Chondrocyte (in vitro differentiated cells): ENCODE results near the gene CUL4A. TPM values are rescaled to one million over a fixed set of nuclear protein-coding genes. Genes with fewer than 3 reads are reported as not detected.

Experiments used
- DNase-seq: peaks from one replicate; pipeline ENCODE4 v3.0.0; 2021; ENCODE audit warnings: mixed read lengths, low spot score
- H3K27ac Mint-ChIP-seq: one replicate; pipeline ENCODE4 v1.8.0; 2021; ENCODE audit warnings: mild to moderate bottlenecking, moderate library complexity, mixed read lengths; ENCODE audit not compliant: unreplicated experiment
- H3K27me3 Mint-ChIP-seq: 2 replicates; pipeline ENCODE4 v1.8.0; 2021; ENCODE audit warnings: low read depth, mixed read lengths
- H3K36me3 Mint-ChIP-seq: 2 replicates; pipeline ENCODE4 v1.8.0; 2021; ENCODE audit warnings: low read depth, mixed read lengths
- H3K4me1 Mint-ChIP-seq: 2 replicates; pipeline ENCODE4 v1.8.0; 2021; ENCODE audit warnings: low read depth, mild to moderate bottlenecking, mixed read lengths
- H3K4me3 Mint-ChIP-seq: one replicate; pipeline ENCODE4 v1.8.0; 2021; ENCODE audit warnings: mild to moderate bottlenecking, moderate library complexity, mixed read lengths; ENCODE audit not compliant: unreplicated experiment
- H3K9me3 Mint-ChIP-seq: 2 replicates; pipeline ENCODE4 v1.8.0; 2021; ENCODE audit warnings: low read depth, mixed read lengths
- total RNA-seq: library from RNA; stranded (reverse); gene quantifications from 3 replicates; pipeline ENCODE4 v1.2.1, GENCODE V29; 2021
- TF ChIP-seq, protein P1 (sequence below): fragments of 200-600 bp; sonication (generic); IDR thresholded peaks from 2 replicates; pipeline ENCODE4 v1.5.0; 2021; ENCODE audit warnings: antibody characterized with exemption, mild to moderate bottlenecking, moderate library complexity

The CUL4A gene
- total RNA-seq, 1 donor from 2014 or later = 64.6 TPM

DNA sequence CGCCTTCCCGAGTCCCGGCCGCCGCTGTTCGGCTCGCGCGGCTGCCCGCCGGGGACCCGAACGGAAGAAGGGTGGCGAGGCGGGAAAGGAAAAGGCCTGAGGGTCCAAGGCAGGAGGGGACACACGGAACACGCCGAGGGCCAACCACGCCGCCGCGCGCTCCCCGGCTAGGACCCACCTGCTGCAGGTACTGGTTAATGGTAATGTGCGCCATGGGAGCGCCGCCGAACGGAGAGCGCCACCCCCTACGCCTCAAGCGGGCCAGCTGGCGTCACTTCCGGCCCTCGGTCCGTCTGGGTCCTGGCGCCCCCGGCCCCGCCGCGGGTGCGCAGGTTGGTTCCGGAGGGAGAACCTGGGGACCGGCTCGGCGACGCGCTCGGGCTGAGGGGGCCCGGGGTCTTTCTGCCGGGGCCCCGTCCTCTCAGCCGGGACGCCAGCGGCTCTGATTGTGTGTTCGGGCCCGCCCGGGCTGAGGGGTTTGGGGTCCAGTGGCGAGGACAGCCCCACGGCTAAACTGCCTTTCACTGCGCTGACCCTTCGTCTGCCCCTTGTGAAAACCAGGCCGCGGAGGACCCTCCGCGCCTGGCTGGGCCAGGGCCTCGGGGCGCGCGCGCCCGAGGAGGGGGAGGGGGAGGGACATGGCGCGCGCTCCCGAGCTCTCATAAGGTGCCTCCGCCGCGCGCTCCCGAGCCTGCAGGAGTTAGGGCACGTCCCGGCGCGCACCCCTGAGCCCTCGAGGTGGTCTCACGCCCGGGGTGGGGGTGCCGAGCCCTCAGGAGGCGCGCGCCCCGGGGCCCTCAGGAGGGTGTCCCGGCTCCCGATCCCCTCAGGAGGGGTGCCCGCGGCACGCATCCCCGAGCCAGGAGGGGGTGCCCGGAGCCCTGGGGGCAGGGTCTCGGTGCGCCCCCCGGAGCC, 735 bp upstream of the CUL4A start, which contains the start of gene PCID2:
PCID2 (minus strand) TSS at position 249 of the 915 bp plus-strand sequence; CDS start at position 214, 35 bp downstream.
- peaks cover 4% of the 10 kb centered on the region for H3K36me3 Mint-ChIP-seq
- H3K4me1 Mint-ChIP-seq = peaks cover 56% of the 10 kb centered on the region
- H3K27me3 Mint-ChIP-seq = no peaks in the 10 kb centered on the region
- H3K9me3 Mint-ChIP-seq = no peaks in the 10 kb centered on the region
- peak within 1 kb of the TSS; percentile 86 for H3K4me3 Mint-ChIP-seq
- H3K27ac Mint-ChIP-seq = peak within 1 kb of the TSS; percentile 92
- TF ChIP-seq, protein P1, sequence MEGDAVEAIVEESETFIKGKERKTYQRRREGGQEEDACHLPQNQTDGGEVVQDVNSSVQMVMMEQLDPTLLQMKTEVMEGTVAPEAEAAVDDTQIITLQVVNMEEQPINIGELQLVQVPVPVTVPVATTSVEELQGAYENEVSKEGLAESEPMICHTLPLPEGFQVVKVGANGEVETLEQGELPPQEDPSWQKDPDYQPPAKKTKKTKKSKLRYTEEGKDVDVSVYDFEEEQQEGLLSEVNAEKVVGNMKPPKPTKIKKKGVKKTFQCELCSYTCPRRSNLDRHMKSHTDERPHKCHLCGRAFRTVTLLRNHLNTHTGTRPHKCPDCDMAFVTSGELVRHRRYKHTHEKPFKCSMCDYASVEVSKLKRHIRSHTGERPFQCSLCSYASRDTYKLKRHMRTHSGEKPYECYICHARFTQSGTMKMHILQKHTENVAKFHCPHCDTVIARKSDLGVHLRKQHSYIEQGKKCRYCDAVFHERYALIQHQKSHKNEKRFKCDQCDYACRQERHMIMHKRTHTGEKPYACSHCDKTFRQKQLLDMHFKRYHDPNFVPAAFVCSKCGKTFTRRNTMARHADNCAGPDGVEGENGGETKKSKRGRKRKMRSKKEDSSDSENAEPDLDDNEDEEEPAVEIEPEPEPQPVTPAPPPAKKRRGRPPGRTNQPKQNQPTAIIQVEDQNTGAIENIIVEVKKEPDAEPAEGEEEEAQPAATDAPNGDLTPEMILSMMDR = peak; percentile 24
- DNase-seq = no peak

DNA sequence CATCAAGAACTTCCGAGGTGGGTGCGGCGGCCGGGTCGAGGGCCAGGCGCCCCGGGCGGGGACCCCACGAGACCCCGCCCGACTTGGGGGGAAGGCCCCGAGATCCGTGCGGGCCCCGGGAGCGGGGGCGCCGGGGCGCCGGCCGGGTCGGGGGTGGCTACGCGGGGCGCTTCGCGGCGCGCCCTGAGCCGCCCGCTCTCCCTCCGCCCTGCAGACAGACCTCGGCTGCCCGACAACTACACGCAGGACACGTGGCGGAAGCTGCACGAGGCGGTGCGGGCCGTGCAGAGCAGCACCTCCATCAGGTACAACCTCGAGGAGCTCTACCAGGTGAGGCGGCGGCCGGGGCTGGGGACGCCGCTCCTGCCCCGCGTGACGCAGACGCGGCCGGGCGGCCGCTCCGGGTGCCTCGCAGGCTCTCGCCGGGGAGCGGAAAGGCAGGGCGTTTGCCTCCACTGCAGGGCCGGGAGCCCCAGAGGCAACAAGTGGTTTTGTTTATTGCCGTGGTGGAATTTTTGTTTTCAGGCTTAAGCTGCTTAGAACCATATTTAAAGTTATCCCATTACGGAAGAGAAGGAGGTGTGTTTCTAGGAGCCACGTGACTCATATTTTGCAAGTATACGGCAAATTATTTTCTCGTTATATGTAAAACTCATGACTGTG, 477 bp downstream of the CUL4A start:
- H3K4me3 Mint-ChIP-seq = peak overlapping the region; percentile 79
- no peaks in the 10 kb centered on the region for H3K9me3 Mint-ChIP-seq
- peak overlapping the region; percentile 79 for H3K27ac Mint-ChIP-seq
- TF ChIP-seq, protein P1 = peak; percentile 27
- no peak for DNase-seq
- H3K4me1 Mint-ChIP-seq = peaks cover 55% of the 10 kb centered on the region
- H3K27me3 Mint-ChIP-seq = no peaks in the 10 kb centered on the region
- peaks cover 4% of the 10 kb centered on the region for H3K36me3 Mint-ChIP-seq

DNA sequence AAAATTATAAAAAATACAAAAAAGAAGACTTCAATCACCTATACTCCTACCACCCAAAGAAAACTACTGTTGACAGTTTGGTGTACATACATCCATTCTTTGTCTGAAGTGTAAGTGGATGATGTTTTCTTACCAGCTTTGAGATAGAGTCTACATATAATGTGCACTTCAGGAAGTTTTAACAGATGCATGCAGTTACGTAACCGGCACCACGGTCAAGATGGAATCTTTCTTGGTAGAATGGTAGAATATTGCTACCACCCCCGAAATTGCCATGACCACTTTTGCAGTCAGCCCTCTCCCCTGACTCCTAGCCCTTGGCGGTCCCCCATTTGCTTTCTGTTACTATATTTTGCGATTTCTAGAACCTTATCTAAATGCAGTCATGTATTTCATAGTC, 1.4 kb downstream of the CUL4A start:
- Mint-ChIP-seq H3K9me3 (no peaks in the 10 kb centered on the region), H3K36me3 (peaks cover 4% of the 10 kb centered on the region), H3K27me3 (no peaks in the 10 kb centered on the region), H3K27ac (peak overlapping the region; percentile 79), H3K4me3 (peak overlapping the region; percentile 79), H3K4me1 (peaks cover 45% of the 10 kb centered on the region)
- DNase-seq = no peak
- TF ChIP-seq, protein P1 = no peak

DNA sequence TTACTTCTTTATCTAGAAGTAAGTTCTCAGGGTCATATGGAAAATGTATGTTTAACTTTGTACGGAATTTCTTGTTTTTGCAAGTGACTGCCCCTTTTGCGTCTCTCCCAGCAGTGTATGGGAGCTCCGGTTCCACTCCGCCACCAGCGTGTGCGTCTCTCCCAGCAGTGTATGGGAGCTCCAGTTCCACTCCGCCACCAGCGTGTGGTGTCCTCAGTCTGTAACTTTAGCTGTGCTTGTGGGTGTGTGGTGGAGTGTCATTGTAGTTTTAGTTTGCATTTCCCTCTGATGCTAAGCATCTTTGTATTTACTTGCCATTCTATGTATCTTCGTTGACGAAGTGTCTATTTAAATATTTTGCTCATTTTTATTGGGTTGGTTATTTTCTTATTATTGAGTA, 2.4 kb downstream of the CUL4A start:
- TF ChIP-seq, protein P1 = peak; percentile 52
- Mint-ChIP-seq H3K4me3 (peak overlapping the region; percentile 3), H3K9me3 (no peaks in the 10 kb centered on the region), H3K27me3 (no peaks in the 10 kb centered on the region), H3K4me1 (peaks cover 36% of the 10 kb centered on the region), H3K36me3 (peaks cover 4% of the 10 kb centered on the region), H3K27ac (peak overlapping the region; percentile 0)
- no peak for DNase-seq
